CD4-positive, alpha-beta T cell treated with Interferon alpha-2 for 1 hour (primary cell): ENCODE measurements around the gene PRKN.

ENCODE experiments used
- DNase-seq, 2 donors: peaks; one replicate each; pipeline ENCODE4 v3.0.0-alpha.2; 2020 to 2022

Gene PRKN

DNA sequence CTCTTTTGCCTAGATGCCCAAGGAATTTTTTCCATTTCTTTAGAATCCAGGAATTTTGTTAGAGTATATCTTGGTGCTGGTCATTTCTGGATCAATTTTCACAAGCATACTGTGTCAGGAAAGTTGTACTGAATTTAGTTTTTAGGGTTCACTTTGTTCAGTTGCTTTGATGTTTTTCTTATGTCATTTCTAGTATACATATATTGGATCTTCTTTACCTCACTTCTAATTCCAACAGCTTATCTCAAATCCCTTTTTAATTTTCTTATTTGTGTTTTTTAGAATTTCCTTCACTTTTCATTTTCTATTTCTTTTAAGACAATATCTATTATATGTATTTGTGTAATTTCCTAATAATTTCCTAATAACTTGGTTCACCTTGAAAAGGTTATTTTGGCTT lies 1172.7 kb downstream of the PRKN start:
- DNase-seq: no peak

DNA sequence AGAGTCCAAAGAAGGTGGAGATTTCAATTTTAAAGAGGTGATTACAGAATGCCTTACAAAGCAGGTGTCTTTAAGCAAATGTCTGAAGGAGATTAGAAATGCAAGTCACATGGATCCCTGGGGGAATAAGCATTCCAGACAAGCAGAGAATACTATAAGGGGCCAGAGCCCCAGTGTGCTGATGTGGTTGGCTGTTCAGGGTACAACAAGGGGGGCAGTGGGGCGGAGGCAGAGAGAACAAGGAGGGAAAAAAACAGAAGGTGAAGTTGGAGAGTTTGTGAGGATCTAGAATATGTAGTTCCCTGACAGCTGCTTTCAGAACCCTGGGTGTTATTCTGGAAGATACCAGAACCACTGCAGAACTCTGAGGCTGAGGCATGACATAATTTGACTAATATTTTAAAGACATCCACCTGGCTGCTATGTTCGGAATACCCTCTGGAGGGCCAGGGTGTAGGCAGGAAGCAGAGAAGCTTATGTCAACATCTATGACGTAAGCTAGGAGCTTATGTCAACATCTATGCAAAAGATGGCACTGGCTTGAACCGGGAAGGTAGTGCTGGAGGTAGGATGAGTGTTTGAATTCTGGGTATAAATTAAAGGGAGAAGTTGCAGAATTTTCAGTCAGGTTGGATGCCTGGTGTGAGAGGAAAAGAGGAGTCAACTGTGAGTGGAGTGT lies 1177.5 kb downstream of the PRKN start:
- DNase-seq: no peak

- DNase-seq: no peak
Measured at GRCh38 chr6:161548713-161549296, 1178.8 kb downstream of the PRKN start.

DNA sequence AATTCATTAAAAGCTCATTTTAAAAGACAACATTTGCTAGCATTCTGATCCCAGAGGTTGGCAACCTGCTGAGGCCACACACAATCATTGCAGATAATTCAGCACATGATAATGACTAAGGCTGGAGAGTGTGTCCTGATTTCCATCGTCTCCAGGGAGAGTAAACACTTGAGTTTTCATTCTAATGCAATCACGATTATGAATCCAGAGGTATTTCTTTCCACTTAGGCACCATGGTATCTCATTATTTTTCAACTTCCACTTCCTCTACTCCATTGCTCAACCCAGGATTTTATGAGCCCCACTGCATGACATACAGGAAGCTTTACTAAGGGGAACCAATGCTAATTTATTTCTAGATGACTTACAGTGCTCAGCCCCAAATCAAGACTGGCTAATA lies 1179.9 kb downstream of the PRKN start:
- DNase-seq: no peak

GRCh38 chr6:161546632-161547031 lies 1180.9 kb downstream of the PRKN start:
- DNase-seq: no peak

- DNase-seq: no peak
Measured at GRCh38 chr6:161545741-161546140, 1181.8 kb downstream of the PRKN start.

GRCh38 chr6:161544801-161545480 lies 1182.6 kb downstream of the PRKN start:
- no peak for DNase-seq

- no peak for DNase-seq
Measured at GRCh38 chr6:161543684-161544309, 1183.8 kb downstream of the PRKN start.

GRCh38 chr6:161542346-161542980 lies 1185.1 kb downstream of the PRKN start:
- no peak for DNase-seq

DNA sequence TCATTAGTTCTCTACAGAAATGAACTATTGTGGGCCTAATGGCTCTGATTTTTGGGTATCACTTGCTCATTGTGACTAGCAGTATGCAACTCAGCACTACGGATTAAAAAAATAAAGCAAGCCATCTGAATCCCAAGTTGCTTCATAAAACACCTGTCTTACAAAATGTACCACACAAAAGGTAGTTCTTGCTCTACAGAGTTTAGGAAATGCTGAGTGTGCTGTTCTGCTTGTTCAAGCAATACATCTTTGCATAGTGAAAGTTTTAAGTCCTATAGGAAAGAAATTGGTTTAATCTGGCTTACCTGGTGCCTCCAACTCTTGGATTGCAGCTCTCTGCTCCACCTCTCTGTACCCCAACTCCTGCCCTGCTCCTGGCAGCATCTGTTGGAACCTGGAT lies 1187.0 kb downstream of the PRKN start:
- no peak for DNase-seq

DNA sequence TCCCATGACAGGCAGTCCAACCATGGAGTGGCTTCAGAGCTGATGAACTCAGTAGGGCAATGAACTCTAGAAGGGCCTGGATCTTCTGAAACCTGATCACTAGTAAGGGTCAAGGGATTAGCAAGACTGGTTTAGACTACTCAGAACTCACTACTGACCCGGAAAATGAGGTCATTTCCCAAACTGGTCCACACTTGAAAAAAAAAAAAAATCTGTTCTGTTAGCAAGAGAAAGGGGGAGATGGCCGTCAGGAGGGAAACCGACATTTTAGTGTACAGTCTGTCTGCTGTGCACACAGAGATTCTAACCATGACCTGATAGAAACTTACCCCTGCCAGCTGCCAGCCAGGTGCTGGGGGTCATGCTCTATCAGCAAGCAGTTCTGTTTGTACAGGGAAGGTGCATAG lies 1191.3 kb downstream of the PRKN start:
- DNase-seq: no peak

GRCh38 chr6:161534264-161534873 lies 1193.2 kb downstream of the PRKN start:
- no peak for DNase-seq

- DNase-seq: no peak
Measured at GRCh38 chr6:161533266-161533665, 1194.3 kb downstream of the PRKN start.

GRCh38 chr6:161532536-161532935 lies 1195.0 kb downstream of the PRKN start:
- no peak for DNase-seq

- DNase-seq: no peak
Measured at GRCh38 chr6:161526794-161527193, 1200.8 kb downstream of the PRKN start.

- no peak for DNase-seq
Measured at GRCh38 chr6:161523362-161523761, 1204.2 kb downstream of the PRKN start.

- no peak for DNase-seq
Measured at GRCh38 chr6:161522276-161522675, 1205.3 kb downstream of the PRKN start.

GRCh38 chr6:161511447-161512095 lies 1216.0 kb downstream of the PRKN start:
- no peak for DNase-seq

DNA sequence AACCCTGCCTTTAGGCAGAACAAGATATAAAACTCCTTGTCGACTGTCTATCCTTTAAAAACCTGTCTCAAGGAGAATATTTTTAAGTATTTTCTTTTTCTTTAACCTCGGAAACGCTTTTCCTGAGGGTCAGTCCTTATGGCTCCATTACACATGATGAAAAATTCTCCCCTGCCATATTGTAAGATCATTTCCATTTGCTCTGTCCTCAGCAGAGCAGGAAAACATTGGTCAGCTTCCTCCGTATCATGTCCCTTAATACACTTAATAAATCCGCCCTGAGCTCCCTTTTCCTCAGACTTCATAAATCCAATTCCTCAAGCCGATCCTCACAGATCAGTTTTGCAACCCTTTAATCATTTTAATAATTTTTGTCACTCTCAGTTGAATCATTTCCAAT lies 1219.2 kb downstream of the PRKN start:
- no peak for DNase-seq

GRCh38 chr6:161507375-161507774 lies 1220.2 kb downstream of the PRKN start:
- DNase-seq: no peak

DNA sequence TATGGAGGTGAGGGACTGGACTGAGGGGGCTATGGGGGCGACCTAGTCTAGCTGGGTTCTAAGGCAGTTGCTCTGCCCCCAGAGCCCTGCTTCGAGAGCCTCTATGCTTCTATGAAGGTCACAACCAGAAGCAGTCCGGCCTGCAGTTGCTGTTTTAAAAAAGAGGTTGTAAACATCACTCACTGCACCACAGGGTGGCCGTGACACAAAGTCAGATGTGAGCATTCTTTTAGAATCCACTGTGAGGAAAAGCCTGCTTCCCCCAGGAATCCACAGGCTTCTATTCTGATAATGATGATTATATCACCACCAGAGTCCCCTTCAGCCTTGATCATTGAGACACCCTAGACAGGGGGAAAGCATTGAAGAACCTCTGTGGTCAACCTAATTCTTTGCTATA lies 1224.0 kb downstream of the PRKN start:
- no peak for DNase-seq

GRCh38 chr6:161498881-161499280 lies 1228.7 kb downstream of the PRKN start:
- DNase-seq: no peak
